Calu3 (cell line): ENCODE results near the gene SLC10A1. TPM values are rescaled to one million over a fixed set of nuclear protein-coding genes. Genes with fewer than 3 reads are reported as not detected.

ENCODE experiments used
- BruUV-seq: library from RNA; stranded (reverse); fragments of 400-500 nt; replicated peaks from 2 replicates; lab custom pipeline; 2021; lab: Mats Ljungman, UMichigan
- CTCF ChIA-PET: fragments of 300-600 bp; sonication (Branson Sonifier 250); formaldehyde crosslinking; loops from one replicate; lab custom pipeline; 2022; ENCODE audit warnings: antibody characterized with exemption; lab: Charles Lee
- DNase-seq: peaks from one replicate; pipeline ENCODE4 v3.0.0; 2022
- H3K27ac Mint-ChIP-seq: one replicate; pipeline ENCODE4 v1.8.0; 2022; ENCODE audit warnings: mixed read lengths; ENCODE audit not compliant: unreplicated experiment
- H3K27me3 Mint-ChIP-seq: one replicate; pipeline ENCODE4 v1.8.0; 2022; ENCODE audit warnings: mixed read lengths; ENCODE audit not compliant: unreplicated experiment
- H3K36me3 Mint-ChIP-seq: one replicate; pipeline ENCODE4 v1.8.0; 2022; ENCODE audit warnings: mild to moderate bottlenecking, moderate library complexity, mixed read lengths; ENCODE audit not compliant: insufficient read depth, unreplicated experiment
- H3K4me1 Mint-ChIP-seq: one replicate; pipeline ENCODE4 v1.8.0; 2022; ENCODE audit warnings: mild to moderate bottlenecking, low read depth, mixed read lengths; ENCODE audit not compliant: unreplicated experiment
- H3K4me3 Mint-ChIP-seq: one replicate; pipeline ENCODE4 v1.8.0; 2022; ENCODE audit warnings: mild to moderate bottlenecking, low read depth, moderate library complexity, mixed read lengths; ENCODE audit not compliant: unreplicated experiment
- H3K9me3 Mint-ChIP-seq: one replicate; pipeline ENCODE4 v1.8.0; 2022; ENCODE audit warnings: low read depth, mixed read lengths; ENCODE audit not compliant: unreplicated experiment
- CTCF ChIP-seq: fragments of 200-600 bp; IDR thresholded peaks from one replicate; pipeline ENCODE4 v1.8.0; 2022; ENCODE audit warnings: antibody characterized with exemption; ENCODE audit not compliant: unreplicated experiment
- intact Hi-C: fragments of 100-400 bp; cut with micrococcal nuclease; formaldehyde crosslinking; loops from one replicate; pipeline ENCODE4 v1.10.0; 2022; ENCODE audit not compliant: unreplicated experiment
- total RNA-seq: library from RNA; stranded (reverse); gene quantifications from 2 replicates; pipeline ENCODE4 v1.2.3, GENCODE V29; 2022

Gene SLC10A1
- total RNA-seq, 1 experiment from 2014 or later: not detected

- no peaks in the 10 kb centered on the region for H3K27me3 Mint-ChIP-seq
- no peak overlapping the region for H3K4me3 Mint-ChIP-seq
- H3K9me3 Mint-ChIP-seq: no peaks in the 10 kb centered on the region
- no TSS peak for BruUV-seq
- H3K27ac Mint-ChIP-seq: no peak overlapping the region
- no peak for DNase-seq
- intact Hi-C loops: no loop called here
- H3K4me1 Mint-ChIP-seq: no peaks in the 10 kb centered on the region
- no peak for TF ChIP-seq CTCF
- CTCF ChIA-PET: no interaction called here
- H3K36me3 Mint-ChIP-seq: no peaks in the 10 kb centered on the region
Observed at GRCh38 chr14:69756298-69756697, 40.7 kb downstream of the SLC10A1 start.

DNA sequence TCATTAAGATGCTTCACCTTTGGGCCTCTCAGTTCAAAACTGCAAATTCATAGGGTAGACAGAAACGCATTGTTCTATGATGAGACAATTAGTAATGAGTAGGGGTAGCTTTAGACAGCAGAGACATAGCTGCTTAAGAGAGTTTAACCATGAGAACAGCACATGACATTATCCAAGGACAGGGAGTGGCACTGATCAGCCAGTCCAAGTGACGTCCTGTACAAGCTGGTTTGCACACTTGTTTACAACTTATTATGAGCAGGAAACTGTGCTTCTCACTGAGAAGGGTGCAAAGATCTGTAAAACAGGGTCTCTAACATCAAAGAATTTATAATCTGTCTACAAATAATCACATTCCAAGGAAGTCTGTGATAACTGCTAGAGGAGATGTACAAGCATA, 41.3 kb downstream of the SLC10A1 start:
- intact Hi-C loops: no loop called here
- CTCF ChIA-PET: no interaction called here
- H3K27ac Mint-ChIP-seq: no peak overlapping the region
- no TSS peak for BruUV-seq
- DNase-seq: no peak
- no peak overlapping the region for H3K4me3 Mint-ChIP-seq
- no peaks in the 10 kb centered on the region for H3K9me3 Mint-ChIP-seq
- no peaks in the 10 kb centered on the region for H3K27me3 Mint-ChIP-seq
- peaks cover 2% of the 10 kb centered on the region for H3K4me1 Mint-ChIP-seq
- no peaks in the 10 kb centered on the region for H3K36me3 Mint-ChIP-seq
- no peak for TF ChIP-seq CTCF

- H3K9me3 Mint-ChIP-seq: no peaks in the 10 kb centered on the region
- CTCF ChIA-PET: no interaction called here
- no peaks in the 10 kb centered on the region for H3K27me3 Mint-ChIP-seq
- DNase-seq: no peak
- no peak overlapping the region for H3K27ac Mint-ChIP-seq
- no peak for TF ChIP-seq CTCF
- peaks cover 7% of the 10 kb centered on the region for H3K4me1 Mint-ChIP-seq
- BruUV-seq: no TSS peak
- intact Hi-C loops: no loop called here
- H3K36me3 Mint-ChIP-seq: no peaks in the 10 kb centered on the region
- no peak overlapping the region for H3K4me3 Mint-ChIP-seq
Observed at GRCh38 chr14:69755296-69755695, 41.7 kb downstream of the SLC10A1 start.

DNA sequence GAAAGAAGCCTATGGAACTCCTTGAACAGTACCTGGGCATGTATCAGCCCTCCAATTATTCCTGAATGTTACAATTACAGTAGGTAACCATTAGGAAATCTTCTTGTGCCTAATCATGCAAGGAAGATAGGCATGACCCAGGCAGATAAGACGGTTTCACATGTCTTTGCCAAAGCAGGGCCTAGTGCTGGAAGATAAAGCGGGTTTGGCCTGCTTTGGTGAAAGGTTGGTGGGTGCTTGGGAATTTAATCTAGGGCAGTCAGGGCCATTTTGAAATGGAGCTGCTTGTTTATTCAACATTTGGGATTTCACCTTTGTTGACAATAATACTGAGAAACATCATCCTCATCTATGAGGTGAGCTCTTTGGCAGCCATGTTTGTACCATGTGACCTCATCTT, 42.6 kb downstream of the SLC10A1 start:
- Mint-ChIP-seq H3K4me1 (peaks cover 15% of the 10 kb centered on the region), H3K36me3 (no peaks in the 10 kb centered on the region), H3K9me3 (no peaks in the 10 kb centered on the region), H3K27me3 (no peaks in the 10 kb centered on the region), H3K27ac (no peak overlapping the region), H3K4me3 (no peak overlapping the region)
- BruUV-seq: no TSS peak
- no peak for TF ChIP-seq CTCF
- CTCF ChIA-PET: no interaction called here
- DNase-seq: no peak
- intact Hi-C loops: no loop called here
